Measurements from ENCODE around the gene CYP2A7. TPM values are rescaled to one million over a fixed set of nuclear protein-coding genes. Genes with fewer than 3 reads are reported as not detected.
A peak's percentile ranks its signal among the peaks of the same experiment; 100 is the strongest.

The CYP2A7 gene
- total and polyA plus RNA-seq, 9 of the 15 experiments (the other 6 are each of a cell fraction or from before 2014, with no cell fraction given): 0.22 TPM; not detected in 8

DNA sequence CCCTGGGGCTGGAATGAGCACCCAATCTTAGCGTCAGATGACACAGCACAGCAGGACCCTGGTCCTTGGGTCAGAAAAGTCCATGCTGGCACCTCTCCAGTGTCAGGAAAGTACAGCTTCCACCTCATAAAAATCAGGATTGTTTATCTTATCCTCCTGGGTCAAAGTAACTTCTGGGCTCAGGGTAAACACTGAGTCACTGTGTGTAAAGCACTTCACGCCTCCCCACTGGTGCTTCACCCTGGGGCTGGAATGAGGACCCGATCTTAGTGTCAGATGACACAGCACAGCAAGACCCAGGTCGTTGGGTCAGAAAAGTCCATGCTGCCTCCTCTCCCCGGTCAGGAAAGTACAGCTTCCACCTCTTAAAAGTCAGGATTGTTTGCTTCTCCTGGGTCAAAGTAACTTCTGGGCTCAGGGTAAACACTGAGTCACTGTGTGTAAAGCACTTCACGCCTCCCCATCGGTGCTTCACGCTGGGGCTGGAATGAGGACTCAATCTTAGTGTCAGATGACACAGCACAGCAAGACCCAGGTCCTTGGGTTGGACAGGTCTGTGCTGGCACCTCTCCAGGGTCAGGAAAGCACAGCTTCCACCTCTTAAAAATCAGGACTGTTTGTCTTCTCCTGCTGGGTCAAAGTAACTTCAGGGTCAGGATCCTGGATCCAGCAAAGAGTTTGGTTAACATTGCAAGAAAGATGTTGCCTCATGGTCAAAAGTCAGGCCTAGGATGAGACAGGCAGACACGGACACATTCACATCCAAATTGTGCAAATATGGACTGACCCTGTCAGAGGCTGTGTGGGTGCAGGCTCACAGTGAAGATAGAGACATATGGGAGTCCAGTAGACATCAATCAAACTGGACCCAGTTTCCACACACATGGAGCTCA lies 39.2 kb upstream of the CYP2A7 start:
- ChIA-PET CTCF (ENCODE audit: low intra/inter-chr PET ratio) (no interaction called here), POLR2A (interaction anchor here (0.6 to 0.9 kb wide), 3 partner anchors 12 to 178 kb away, joined by 3 to 4 read pairs (median 3); no protein-coding TSS in a partner anchor)
- H3K27ac ChIP-seq (ENCODE audit: extremely low read depth, low read depth, low read length): peak overlapping the region; percentile 40; the same call in 1 of the 3 replicates
- FAIRE-seq (peak; percentile 89), DNase-seq (ENCODE audit: extremely low read depth in 1 of 4, low spot score in 3 of 4) (peak in 1 of 4 experiments; percentile 49), ATAC-seq (peak; percentile 63)
- H3K79me2 ChIP-seq (ENCODE audit: control insufficient read depth, insufficient read depth, low read length): no peaks in the 10 kb centered on the region
- H3K27me3 ChIP-seq (ENCODE audit: control insufficient read depth in 2 of 2, insufficient read depth in 2 of 2, low read length in 2 of 2): no peaks in the 10 kb centered on the region
- intact Hi-C loops (cut with micrococcal nuclease) (no loop called here), in situ Hi-C loops (cut with MboI) (no loop called here)
- 0 out of 2 replicates have a peak overlapping the region, but pooled peaks have one; percentile 8 for H3K4me2 ChIP-seq (ENCODE audit: insufficient read depth, low read length)
- H3K4me3 ChIP-seq: no peak overlapping the region
- no TSS peak for BruUV-seq (replicated peaks)
- WGBS (ENCODE audit: insufficient coverage, low coverage, missing lambda C conversion rate): 20% methylated on average over 9 of the region's 9 CpGs
- H3K9ac ChIP-seq (ENCODE audit: insufficient read depth in 1 of 2, low read depth in 2 of 2, low read length in 2 of 2): no peak overlapping the region
- H2AFZ ChIP-seq (ENCODE audit: low read depth, low read length): no peak overlapping the region
- peaks cover 10% of the 10 kb centered on the region; the same call in 1 of the 2 replicates for H3K9me3 ChIP-seq (replicated peaks; ENCODE audit: control insufficient read depth, insufficient read depth, low read depth, low read length)
- H4K20me1 ChIP-seq (replicated peaks; ENCODE audit: control insufficient read depth, insufficient read depth, low read length): no peaks in the 10 kb centered on the region
- no peaks in the 10 kb centered on the region for H3K9me1 ChIP-seq (ENCODE audit: control insufficient read depth, insufficient read depth, low read length)
- no peaks in the 10 kb centered on the region for H3K36me3 ChIP-seq (ENCODE audit: control insufficient read depth, insufficient read depth, low read length)
- peaks cover 0 to 21% of the 10 kb centered on the region in 2 experiments; a peak in 3 of 5 replicates for H3K4me1 ChIP-seq (replicated peaks in 1 of 2; ENCODE audit: control insufficient read depth in 2 of 2, insufficient read depth in 2 of 2, low read length in 2 of 2)
- TF ChIP-seq GATA2 (CRISPR knock-in tag; IDR thresholded peaks at IDR 0.05) (no peak), POLR2A (conservative IDR thresholded peaks at IDR 0.05) (no peak), TAL1 (IDR thresholded peaks at IDR 0.05) (0 out of 2 replicates have a peak, but pooled peaks have one; percentile 10), FOSL1 (tag; conservative IDR thresholded peaks at IDR 0.05) (peak; percentile 91), ZNF12 (CRISPR knock-in tag; IDR thresholded peaks at IDR 0.05) (0 out of 2 replicates have a peak, but pooled peaks have one; percentile 58), ZNF561 (CRISPR knock-in tag; conservative IDR thresholded peaks at IDR 0.05) (no peak), HDAC1 (IDR thresholded peaks at IDR 0.05) (0 out of 4 replicates have a peak, but pooled peaks of 1 of the 2 experiments have one; percentile 38), ZNF224 (CRISPR knock-in tag; IDR thresholded peaks at IDR 0.05) (no peak), SOX6 (IDR thresholded peaks at IDR 0.05) (peak; percentile 54; the same call in 1 of the 2 replicates), FOXA3 (CRISPR knock-in tag; conservative IDR thresholded peaks at IDR 0.05 in 1 of 2, IDR thresholded peaks at IDR 0.05 in 1 of 2) (peak; percentile 34 to 68; a peak in 2 of 4 replicates), JUND (IDR thresholded peaks at IDR 0.05; ENCODE audit: borderline replicate concordance, low read depth, low read length) (peak; percentile 63; the same call in 1 of the 2 replicates), JUND (tag; IDR thresholded peaks at IDR 0.05; ENCODE audit: borderline replicate concordance, low read depth, low read length) (peak; percentile 79; the same call in 2 of the 3 replicates), ATF7 (IDR thresholded peaks at IDR 0.05) (peak; percentile 58), BCOR (IDR thresholded peaks at IDR 0.05) (no peak), ZNF584 (CRISPR knock-in tag; IDR thresholded peaks at IDR 0.05; ENCODE audit: low read depth) (0 out of 2 replicates have a peak, but pooled peaks have one; percentile 50), TRIM24 (IDR thresholded peaks at IDR 0.05) (peak in 1 of 2 experiments; percentile 67; a peak in 2 of 4 replicates)
- TF ChIP-seq, protein P1, sequence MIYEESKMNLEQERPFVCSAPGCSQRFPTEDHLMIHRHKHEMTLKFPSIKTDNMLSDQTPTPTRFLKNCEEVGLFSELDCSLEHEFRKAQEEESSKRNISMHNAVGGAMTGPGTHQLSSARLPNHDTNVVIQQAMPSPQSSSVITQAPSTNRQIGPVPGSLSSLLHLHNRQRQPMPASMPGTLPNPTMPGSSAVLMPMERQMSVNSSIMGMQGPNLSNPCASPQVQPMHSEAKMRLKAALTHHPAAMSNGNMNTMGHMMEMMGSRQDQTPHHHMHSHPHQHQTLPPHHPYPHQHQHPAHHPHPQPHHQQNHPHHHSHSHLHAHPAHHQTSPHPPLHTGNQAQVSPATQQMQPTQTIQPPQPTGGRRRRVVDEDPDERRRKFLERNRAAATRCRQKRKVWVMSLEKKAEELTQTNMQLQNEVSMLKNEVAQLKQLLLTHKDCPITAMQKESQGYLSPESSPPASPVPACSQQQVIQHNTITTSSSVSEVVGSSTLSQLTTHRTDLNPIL (CRISPR knock-in tag; IDR thresholded peaks at IDR 0.05): no peak
- TF ChIP-seq, protein P2, sequence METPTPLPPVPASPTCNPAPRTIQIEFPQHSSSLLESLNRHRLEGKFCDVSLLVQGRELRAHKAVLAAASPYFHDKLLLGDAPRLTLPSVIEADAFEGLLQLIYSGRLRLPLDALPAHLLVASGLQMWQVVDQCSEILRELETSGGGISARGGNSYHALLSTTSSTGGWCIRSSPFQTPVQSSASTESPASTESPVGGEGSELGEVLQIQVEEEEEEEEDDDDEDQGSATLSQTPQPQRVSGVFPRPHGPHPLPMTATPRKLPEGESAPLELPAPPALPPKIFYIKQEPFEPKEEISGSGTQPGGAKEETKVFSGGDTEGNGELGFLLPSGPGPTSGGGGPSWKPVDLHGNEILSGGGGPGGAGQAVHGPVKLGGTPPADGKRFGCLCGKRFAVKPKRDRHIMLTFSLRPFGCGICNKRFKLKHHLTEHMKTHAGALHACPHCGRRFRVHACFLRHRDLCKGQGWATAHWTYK (CRISPR knock-in tag; IDR thresholded peaks at IDR 0.05): no peak
